NCI-H82 treated with DMSO at 0.1 percent for 48 hours (cell line): ENCODE measurements around the gene ACTL6B.

Experiments
- DNase-seq: peaks from one replicate; lab custom pipeline; 2025; ENCODE audit not compliant: unreplicated experiment; lab: John Stamatoyannopoulos, UW

The ACTL6B gene

DNA sequence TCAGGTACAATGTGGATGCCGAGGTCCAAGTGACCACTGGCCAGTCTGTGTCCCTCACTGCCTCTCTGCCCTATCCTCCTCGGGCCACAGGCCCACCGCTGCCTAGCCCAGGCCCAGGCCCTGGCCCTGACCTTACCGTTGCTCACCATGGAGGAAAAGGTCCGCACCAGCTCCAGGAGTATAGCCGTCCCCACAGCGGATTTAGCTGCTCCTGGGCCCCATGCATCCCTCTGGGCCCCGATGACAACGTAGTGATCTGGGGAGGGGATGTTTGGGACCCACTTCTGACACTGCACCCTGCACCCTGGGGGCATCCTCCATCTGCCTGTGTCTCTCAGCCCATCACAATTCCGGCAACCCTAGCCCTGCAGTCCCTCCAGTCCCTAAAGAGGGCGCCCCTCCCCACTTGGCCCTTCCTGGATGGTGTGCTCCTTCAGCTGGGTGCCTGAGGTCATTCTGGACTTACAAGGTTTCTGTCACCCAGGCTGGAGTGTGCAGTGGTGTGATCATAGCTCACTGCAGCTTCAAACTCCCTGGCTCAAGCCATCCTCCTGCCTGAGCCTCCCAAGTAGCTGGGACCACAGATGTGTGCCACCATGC, 27.0 kb downstream of the ACTL6B start:
- DNase-seq: peak; percentile 27

- DNase-seq: no peak
These were observed 29.1 kb downstream of the ACTL6B start for GRCh38 chr7:100627238-100627549.

GRCh38 chr7:100626530-100627237, 29.6 kb downstream of the ACTL6B start:
- DNase-seq: peak; percentile 67

DNA sequence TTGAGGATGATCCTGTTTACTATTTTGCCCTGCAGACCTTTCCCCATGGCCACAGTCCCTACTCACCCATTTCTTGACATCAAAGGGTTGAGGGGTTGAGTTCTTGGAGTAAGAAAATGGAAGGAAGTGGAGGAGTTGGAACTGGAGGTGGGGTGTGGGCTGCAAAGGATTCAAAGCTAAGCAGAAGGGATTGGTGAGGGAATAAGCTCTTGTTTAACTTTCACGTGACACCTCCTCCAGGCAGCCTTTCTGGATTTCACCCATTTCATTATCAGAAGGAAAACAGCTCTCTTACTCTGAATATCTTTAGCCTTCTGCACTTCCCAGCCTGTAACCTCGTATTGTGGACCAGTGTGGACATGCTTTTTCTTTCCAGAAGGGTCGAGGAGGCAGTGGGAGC, 30.2 kb downstream of the ACTL6B start:
- no peak for DNase-seq

DNA sequence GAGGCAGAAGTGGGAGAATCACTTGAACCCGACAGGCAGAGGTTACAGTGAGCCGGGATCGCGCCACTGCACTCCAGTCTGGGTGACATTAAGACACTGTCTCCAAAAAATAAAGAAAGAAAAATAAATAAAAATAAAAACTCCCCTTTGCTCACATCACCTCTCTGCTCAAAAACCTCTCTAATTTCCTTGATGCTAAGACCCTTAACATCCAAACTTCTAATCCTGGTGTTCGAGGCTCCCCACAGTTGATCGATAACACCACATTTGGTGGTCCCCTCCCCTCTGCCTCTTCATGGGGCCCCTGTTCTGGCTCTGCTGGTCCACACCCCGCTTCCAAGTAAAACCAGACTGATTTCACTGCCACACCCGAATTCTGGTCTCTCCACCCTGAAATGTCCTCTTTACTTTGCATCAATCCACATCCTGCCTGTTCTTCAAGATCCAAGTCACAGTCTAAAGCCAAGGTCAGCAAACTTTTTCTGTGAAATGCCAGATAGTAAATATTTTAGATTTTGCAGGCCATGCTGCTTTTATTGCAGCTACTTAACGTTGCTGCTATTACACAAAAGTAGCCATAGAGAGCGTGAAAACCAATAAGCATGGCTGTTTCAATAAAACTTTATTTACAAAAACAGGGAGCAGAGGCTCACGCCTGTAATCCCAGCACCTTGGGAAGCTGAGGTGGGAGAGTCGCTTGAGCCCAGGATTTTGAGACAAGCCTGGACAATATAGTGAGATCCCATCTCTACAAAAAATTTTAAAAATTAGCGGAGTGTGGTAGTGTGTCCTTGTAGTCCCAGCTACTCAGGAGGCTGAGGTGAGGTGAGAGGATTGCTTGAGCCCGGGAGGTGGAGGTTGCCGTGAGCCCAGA, 32.1 kb downstream of the ACTL6B start:
- no peak for DNase-seq

- no peak for DNase-seq
These were observed 34.7 kb downstream of the ACTL6B start for GRCh38 chr7:100621554-100621953.

- no peak for DNase-seq
These were observed 35.4 kb downstream of the ACTL6B start for GRCh38 chr7:100620804-100621203.

DNA sequence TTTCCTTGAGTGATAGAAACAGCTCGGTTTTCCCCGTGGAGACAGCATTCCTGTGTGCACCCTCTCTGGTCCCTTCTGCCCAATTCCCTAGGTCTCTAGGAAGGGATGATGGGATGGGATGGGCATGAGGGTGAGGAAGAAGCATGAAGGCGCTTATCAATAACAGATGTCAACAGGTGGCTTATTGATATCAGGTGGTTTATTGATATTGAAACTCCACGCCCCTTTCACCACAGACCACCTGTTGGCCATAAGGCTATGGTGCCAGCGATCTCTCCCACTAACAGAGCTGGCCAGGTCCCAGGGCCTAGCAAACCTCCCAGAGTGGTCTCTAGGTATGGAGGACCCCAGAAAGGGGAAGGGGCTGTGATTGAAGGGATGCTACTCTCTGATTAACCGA, 36.0 kb downstream of the ACTL6B start:
- DNase-seq: no peak

DNA sequence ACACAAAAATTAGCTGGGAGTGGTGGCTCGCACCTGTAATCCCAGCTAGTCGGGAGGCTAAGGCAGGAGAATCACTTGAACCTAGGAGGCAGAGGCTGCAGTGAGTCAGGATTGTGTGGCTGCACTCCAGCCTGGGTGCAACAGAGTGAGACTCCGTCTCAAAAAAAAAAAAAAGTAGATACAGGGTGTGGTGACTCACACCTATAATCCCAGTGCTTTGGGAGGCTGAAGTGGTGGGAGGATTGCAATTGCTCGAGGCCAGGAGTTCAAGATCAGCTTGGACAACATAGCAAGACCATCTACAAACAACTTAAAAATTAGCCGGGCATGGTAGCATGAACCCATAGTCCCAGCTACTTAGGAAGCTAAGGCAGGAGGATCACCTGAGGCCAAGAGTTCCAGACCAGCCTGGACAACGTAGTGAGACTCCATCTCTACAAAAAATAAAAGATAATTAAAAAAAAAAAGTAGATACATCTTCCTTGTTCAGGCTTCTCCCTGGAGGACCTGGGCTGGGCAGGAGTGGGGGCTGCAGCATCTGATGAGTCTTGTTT, 41.9 kb downstream of the ACTL6B start:
- no peak for DNase-seq

GRCh38 chr7:100613412-100614175, 42.7 kb downstream of the ACTL6B start:
- DNase-seq: no peak

DNA sequence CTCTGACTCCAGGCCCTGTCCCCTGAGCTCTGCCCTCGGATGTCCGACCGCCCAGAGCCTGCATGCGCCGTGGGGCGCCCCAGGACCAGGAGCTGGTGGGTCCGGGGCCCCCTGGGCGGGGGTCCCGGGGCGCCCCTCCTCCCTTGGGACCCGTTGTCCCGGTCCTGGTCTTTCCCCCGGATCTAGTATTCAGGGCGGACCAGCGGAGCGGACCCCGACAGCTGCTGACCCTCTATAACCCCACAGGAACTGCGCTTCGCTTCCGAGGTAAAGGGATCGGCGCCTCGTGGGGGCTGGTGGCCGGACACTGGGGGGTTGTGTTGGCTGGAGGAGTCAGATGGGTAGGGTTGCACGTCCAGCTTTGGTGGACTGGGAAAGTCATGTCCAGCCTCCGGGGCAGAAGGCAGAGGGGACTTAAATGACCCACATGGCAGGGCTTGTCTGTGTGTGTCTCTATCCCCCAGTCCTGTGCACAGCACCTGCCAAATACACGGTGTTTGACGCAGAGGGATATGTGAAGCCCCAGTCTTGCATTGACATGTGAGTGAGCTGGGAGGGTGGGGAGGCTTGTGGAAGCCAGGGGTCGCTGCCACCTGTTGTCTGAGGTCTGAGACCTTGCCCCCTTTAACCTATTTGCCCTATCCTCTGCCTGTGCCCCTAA, 43.4 kb downstream of the ACTL6B start:
- no peak for DNase-seq

DNA sequence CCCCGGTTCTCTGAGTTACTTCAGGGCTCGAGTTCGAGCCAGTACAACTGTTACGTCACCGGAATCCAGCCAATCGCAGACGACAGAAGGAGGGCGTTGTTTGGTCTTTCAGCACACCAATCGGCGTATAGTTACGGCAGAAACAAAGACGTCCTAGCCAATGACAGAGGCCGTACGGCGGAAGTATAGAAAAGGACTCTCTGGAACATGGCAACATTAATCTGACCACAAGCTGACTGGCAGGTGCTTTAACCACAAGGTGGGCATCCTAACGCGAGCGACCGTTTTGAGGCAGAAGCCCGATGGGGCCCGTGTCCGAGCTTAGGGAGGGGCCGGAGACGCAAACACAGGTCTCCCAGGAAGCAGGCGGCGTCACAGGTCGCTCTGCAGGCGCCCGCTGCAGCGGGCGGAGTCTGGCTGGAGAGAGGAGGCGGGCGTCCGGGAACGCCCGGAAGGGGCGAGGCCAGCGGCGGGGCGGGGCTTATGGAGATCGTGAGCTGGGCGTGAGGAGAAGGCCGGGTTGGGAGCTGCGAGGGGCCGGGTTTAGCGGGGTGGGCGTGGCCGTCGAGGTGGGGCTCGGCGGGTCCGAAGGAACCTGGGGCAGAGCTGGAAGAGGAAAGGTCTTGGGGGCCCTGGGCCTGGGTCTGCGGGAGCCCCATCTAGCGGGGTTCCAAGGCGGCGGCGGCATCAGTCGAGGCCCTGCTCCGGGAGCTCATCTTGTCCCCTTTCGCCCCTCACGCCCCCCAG, 44.1 kb downstream of the ACTL6B start, which contains the start of gene MOSPD3:
Gene MOSPD3, plus strand, starts transcription at position 558 of the 747 bp plus-strand sequence. CDS start 252 bp downstream, outside the sequence.
- DNase-seq: peak; percentile 96

- no peak for DNase-seq
These were observed 46.3 kb downstream of the ACTL6B start for GRCh38 chr7:100609958-100610357.

DNA sequence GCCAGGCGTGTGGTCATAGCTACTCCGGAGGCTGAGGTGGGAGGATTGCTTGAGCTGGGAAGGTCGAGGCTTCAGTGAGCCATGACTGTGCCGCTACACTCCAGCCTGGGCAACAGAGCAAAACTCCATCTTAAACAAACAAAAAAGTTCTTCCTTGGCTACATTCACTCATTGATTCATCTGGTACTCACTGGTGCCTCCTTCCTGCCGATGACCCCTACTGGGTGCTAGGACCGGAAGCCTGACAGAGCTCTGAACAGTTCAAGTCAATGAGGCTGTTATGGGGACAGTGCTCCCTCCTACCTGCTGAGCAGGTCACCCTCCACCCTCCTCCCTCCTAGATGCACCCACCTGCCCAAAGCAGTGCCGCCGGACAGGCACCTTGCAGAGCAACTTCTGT, 49.1 kb downstream of the ACTL6B start:
- DNase-seq: no peak

- DNase-seq: no peak
These were observed 49.9 kb downstream of the ACTL6B start for GRCh38 chr7:100606313-100606712.

DNA sequence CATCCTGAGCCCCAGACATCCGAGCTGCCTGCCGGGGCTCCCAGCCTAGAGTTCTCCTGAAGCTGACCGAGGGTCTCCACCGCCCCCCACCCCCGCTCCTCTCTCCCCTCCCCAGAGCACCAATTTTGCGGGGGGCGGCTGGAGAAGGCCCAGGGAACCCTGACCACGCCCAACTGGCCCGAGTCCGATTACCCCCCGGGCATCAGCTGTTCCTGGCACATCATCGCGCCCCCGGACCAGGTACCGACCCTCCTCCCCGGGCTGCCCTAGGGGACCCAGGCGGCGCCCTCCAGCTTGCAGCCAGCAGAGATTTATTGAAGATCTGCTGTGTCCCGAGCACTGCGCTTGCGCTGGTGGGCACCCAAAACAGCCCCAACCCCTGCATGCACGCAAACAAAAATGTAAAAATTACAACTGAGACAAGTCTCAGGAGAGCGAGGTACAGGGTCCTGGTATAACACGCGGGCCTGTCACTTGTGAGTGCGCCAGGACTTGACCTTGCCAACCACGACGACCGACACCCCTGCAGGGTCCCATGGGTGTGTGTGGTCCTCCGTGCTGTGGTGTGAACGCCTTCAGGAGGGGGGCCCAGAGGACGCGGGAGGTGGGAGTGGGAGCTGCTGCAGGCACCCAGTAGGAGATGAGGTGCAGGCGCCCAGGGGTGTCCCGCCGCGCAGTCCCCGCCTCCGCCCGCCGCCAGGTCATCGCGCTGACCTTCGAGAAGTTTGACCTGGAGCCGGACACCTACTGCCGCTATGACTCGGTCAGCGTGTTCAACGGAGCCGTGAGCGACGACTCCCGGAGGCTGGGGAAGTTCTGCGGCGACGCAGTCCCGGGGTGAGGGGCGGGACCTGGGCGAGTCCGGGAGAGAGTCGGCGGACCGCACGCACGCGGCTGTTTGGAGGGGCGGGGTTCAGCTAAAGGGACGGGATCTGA, 51.0 kb downstream of the ACTL6B start:
- no peak for DNase-seq

DNA sequence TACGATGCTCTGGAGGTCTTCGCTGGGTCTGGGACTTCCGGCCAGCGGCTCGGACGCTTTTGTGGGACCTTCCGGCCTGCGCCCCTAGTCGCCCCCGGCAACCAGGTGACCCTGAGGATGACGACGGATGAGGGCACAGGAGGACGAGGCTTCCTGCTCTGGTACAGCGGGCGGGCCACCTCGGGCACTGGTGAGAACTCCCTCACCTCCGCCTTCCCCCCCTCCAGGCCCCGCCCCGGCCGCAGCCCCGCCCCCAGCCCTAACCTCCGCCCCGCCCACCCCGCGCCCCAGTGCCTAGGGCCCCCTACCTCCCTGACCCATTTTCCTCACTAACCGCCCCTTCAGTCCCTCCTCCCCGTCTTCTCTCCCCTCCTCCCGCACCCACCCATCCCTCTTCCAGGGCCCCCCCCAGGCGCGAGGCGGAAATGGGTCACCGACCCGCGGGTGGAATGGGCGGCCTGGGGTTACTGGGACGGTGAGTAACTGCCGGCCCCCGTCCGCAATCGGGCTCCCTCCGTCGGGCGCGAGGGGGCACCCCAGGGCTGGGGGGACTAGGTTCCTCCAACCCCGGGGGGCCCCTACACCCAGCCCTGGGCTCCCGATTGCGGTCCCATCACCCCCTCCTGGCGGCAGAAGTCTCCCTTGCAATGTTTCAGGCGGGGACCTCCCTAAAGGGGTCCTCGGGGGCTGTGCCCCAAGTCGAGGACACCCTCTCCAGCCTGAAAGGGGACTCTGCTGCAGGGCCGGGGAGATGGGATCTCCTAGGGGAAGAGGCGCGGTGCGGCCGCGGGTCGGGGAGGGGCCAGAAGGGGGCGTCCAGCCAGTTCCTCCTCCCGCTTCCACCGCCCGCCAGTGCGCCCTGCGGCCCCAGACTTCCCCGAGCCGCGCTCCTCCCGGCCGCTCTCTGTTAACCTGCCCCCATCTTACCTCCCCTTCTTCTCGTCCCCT, 51.9 kb downstream of the ACTL6B start:
- DNase-seq: peak; percentile 5

- no peak for DNase-seq
These were observed 52.6 kb downstream of the ACTL6B start for GRCh38 chr7:100603726-100604027.
